HUES48 (cell line): Measurements from ENCODE around the gene DEFB114.

Source experiments
- H3K27ac ChIP-seq: one replicate; pipeline ENCODE4 v1.7.0; 2013; ENCODE audit warnings: low read depth, low read length, inconsistent platforms
- H3K27me3 ChIP-seq: 2 replicates; pipeline ENCODE4 v1.6.1; 2013; ENCODE audit warnings: mild to moderate bottlenecking, low read length; ENCODE audit not compliant: control insufficient read depth, insufficient read depth
- H3K36me3 ChIP-seq: 2 replicates; pipeline ENCODE4 v1.6.1; 2013; ENCODE audit warnings: low read length; ENCODE audit not compliant: control insufficient read depth, insufficient read depth
- H3K4me1 ChIP-seq: 2 replicates; pipeline ENCODE4 v1.6.1; 2013; ENCODE audit warnings: mild to moderate bottlenecking, low read length; ENCODE audit not compliant: control insufficient read depth, insufficient read depth
- H3K4me3 ChIP-seq: 2 replicates; pipeline ENCODE4 v1.5.1; 2013; ENCODE audit warnings: mild to moderate bottlenecking, low read depth, low read length
- H3K9ac ChIP-seq: 2 replicates; pipeline ENCODE4 v1.6.1; 2013; ENCODE audit warnings: mild to moderate bottlenecking, low read depth, low read length, moderate library complexity
- H3K9me3 ChIP-seq: 2 replicates; pipeline ENCODE4 v1.6.1; 2013; ENCODE audit warnings: low read length; ENCODE audit not compliant: control insufficient read depth, insufficient read depth

The DEFB114 gene

GRCh38 chr6:49912196-49912595 is 51.8 kb downstream of the DEFB114 start:
- Histone ChIP-seq H3K9me3 (no peaks in the 10 kb centered on the region), H3K9ac (no peak overlapping the region), H3K4me1 (peaks cover 81% of the 10 kb centered on the region), H3K27me3 (no peaks in the 10 kb centered on the region), H3K27ac (peak overlapping the region; percentile 88), H3K36me3 (no peaks in the 10 kb centered on the region), H3K4me3 (peak overlapping the region; percentile 34; the same call in 1 of the 2 replicates)

- no peaks in the 10 kb centered on the region for H3K27me3 ChIP-seq
- H3K9me3 ChIP-seq = no peaks in the 10 kb centered on the region
- no peak overlapping the region for H3K9ac ChIP-seq
- H3K4me1 ChIP-seq = peaks cover 85% of the 10 kb centered on the region
- H3K36me3 ChIP-seq = no peaks in the 10 kb centered on the region
- peak overlapping the region; percentile 88 for H3K27ac ChIP-seq
- H3K4me3 ChIP-seq = peak overlapping the region; percentile 34; the same call in 1 of the 2 replicates
Observed at GRCh38 chr6:49911252-49911651, 52.7 kb downstream of the DEFB114 start.
